GM19193 (cell line): ENCODE measurements around the gene AFAP1L2.

Experiments
- POLR2A ChIP-seq: IDR thresholded peaks from 4 replicates; pipeline ENCODE4 v1.6.1; 2011; ENCODE audit not compliant: insufficient read depth, insufficient read length; ENCODE audit errors: extremely low read depth

Gene AFAP1L2

DNA sequence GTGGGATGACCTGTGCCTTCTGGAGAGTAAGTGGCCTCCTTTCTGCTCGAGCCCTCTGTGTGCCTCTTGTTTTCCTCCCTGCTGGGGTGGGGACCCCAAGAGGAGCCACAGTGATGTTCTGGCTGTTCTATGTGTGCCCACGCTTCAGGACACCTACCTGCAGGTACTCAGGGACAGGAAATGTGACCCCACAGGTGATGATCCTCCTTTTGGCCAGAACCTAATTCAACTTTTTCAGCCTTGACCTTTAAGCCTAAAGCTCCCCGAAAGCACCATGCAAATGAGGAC is 95.0 kb downstream of the AFAP1L2 start:
- TF ChIP-seq POLR2A = no peak

GRCh38 chr10:114308531-114309363 is 95.6 kb downstream of the AFAP1L2 start:
- no peak for TF ChIP-seq POLR2A

- TF ChIP-seq POLR2A = no peak
These were observed 96.6 kb downstream of the AFAP1L2 start for GRCh38 chr10:114307731-114308130.

- TF ChIP-seq POLR2A = no peak
These were observed 98.0 kb downstream of the AFAP1L2 start for GRCh38 chr10:114306116-114306973.

DNA sequence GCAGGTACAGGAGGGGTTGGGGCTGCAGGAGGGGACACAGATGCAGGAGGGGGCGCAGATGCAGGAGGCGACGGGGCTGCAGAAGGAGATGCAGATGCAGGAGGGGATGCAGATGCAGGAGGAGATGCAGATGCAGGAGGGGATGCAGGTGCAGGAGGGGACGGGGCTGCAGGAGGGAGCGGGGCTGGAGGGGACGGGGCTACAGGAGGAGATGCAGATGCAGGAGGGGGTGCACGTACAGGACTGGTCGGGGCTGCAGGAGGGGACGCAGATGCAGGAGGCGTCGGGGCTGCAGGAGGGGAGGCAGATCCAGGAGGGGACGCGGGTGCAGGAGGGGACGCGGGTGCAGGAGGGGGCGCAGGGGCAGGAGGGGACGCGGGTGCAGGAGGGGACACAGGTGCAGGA is 98.8 kb downstream of the AFAP1L2 start:
- no peak for TF ChIP-seq POLR2A

DNA sequence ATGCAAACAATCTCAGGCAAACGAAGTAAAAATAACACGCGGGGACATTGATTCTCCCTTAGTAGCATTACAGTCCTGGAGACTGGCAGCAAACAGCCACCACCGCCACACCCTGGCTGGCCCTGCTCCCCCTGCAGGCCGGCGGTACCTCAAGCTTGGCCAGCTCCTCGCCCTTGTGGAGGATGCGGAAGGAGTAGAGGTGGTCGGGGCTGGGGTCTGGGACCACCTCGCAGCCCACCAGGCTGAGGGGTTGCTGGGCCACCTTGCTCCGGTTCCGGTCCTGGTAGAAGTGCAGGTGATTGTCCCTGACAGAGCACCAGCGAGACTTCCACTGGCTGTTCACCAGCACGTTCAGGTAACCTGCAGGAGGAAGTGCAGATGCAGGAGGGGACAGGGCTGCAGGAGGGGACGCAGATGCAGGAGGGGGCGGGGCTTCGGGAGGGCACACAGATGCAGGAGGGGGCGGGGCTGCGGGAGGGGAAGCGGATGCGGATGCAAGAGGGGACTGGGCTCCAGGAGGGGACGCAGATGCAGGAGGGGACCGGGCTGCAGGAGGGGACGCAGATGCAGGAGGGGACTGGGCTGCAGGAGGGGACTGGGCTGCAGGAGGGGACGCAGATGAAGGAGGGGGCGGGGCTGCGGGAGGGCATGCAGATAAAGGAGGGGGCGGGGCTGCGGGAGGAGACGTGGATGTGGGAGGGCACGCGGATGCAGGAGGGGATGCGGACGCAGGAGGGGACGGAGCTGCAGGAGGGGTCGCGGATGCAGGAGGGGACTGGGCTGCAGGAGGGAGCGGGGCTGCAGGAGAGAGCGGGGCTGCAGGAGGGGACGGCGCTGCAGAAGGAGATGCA is 99.5 kb downstream of the AFAP1L2 start:
- TF ChIP-seq POLR2A = peak; percentile 13

DNA sequence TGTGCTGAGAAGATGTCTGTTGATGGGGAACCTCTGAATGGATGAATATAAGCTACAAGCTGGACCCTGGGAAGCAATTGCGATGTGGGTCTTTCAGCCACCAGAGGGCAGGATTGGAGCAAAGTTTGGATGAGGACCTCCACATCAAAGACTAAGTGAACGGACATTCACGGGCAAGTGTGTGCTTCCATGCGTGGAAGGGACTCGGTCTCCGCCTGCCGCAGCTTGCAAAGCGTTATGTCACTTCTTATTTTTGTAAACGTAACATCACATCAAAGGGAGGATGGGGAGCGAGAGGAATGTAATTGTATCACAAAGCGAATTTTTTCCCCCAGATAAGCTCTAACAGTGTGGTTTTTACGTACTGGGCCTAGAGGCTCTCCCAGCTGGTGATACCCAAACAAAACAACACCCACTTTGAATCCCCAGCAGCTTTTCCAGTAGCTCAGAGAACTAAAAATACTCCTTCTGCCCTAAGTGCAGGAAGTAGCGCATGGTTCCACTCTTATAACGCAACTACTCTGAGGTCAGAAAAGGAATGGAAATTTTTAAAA is 100.2 kb downstream of the AFAP1L2 start:
- no peak for TF ChIP-seq POLR2A

- no peak for TF ChIP-seq POLR2A
These were observed 100.7 kb downstream of the AFAP1L2 start for GRCh38 chr10:114303556-114303955.

DNA sequence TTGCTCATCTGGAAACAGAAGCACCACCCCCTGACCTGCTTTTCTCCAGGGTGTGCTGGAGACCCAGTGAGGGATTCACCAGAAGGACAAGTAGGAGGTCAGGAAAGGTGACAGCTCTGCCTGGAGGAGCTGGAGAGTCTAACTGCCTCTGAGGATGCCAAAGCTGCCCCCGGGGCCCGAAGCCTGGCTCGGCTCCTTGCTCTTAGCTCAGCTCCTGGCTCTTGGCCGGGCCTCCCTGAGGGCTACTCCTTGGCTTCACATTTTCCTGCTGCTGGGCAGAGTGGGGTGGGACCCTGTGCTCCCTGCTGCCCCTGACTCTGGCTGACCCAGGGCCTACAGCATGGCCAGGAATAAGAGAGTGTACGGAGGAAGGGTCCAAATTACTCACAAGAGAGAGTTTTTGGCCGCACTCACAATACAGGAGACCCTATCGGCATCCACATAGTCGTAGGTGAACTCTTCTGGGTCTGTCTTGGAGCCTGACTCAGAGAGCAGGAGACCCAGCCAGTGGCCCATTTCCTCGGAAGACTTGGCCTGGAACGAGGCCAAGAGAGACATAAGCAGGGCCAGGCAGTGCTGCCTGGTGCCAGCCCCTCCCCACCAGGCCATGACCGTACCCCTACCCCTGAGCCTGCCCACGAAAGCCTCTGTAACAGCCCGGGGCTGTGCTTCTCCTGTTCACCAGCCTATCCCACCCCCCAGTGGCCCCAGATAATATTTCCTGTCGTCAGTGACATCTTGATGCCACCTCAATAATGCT is 102.2 kb downstream of the AFAP1L2 start:
- TF ChIP-seq POLR2A = no peak

DNA sequence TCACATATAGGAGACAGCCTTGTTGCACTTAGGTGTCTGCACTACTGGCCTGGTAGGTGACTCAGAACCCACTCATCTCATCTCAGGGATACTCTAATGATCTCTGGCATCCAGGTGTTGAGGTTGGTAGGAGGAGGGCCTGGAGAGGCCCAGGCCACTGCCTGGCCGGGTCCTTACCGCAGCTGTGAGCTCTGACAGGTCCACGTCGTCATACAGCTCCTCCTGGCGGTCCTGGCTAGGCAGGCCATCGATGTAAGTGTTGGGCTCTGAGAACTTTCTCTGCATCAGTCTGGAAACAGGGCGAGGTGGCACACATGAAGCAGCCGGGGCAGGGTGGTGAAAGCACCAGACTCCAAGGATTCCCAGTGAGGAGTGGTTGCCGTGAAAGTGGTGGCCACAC is 103.1 kb downstream of the AFAP1L2 start:
- no peak for TF ChIP-seq POLR2A

DNA sequence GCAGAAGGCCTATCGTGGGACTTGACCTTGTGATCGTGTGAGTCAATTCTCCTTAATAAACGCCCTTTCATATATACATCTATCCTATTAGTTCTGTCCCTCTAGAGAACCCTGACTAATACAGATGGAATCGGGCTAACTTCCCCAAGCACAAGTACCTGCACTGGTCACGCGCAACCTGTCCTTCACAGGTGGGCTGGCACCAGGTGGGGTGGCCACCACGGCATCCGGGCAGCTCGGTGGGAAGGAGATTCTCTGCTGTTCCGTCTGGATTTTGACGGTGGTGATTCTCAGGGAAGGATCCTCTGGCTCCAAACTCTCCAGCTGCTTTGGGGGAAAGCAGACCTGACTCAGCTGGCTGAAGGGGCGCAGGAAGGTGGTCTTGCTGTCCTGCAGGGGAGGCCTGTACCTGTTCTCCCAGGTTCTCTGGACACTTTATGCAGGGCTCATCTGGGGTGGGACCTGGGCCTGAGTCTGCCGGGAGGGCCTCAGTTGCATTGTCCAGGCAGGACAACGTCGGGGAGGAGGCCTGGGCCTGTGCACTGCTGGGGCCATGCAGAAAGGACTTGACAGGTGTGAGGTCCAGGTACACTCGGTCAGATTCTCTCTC is 104.2 kb downstream of the AFAP1L2 start:
- no peak for TF ChIP-seq POLR2A

- TF ChIP-seq POLR2A = no peak
These were observed 107.1 kb downstream of the AFAP1L2 start for GRCh38 chr10:114297136-114297705.

- TF ChIP-seq POLR2A = no peak
These were observed 108.9 kb downstream of the AFAP1L2 start for GRCh38 chr10:114295393-114295792.
